SK-N-SH treated with all-trans-retinoic acid at 6 μM for 48 hours (cell line): ENCODE results near the gene CNTN2.

Experiments
- CSDC2 ChIP-seq: fragments of 250-450 bp; sonication (Bioruptor Pico); IDR thresholded peaks from 2 replicates; pipeline ENCODE4 v1.5.0; 2020; ENCODE audit warnings: mild to moderate bottlenecking, moderate library complexity
- GLIS3 ChIP-seq: fragments of 250-450 bp; sonication (Bioruptor Pico); IDR thresholded peaks from 2 replicates; pipeline ENCODE4 v1.5.0; 2020; ENCODE audit warnings: mild to moderate bottlenecking, moderate library complexity
- PPARA ChIP-seq: fragments of 250-450 bp; sonication (Bioruptor Pico); IDR thresholded peaks from 2 replicates; pipeline ENCODE4 v1.5.0; 2020; ENCODE audit warnings: mild to moderate bottlenecking, borderline replicate concordance
- TCF4 ChIP-seq: fragments of 250-450 bp; sonication (Bioruptor Pico); IDR thresholded peaks from 2 replicates; pipeline ENCODE4 v1.8.0; 2021; ENCODE audit warnings: mild to moderate bottlenecking, moderate library complexity, borderline replicate concordance
- ZFP30 ChIP-seq: fragments of 450-650 bp; formaldehyde crosslinking; IDR thresholded peaks from 2 replicates; pipeline ENCODE4 v1.5.0; 2022; ENCODE audit warnings: mild to moderate bottlenecking, moderate library complexity
- ZNF565 ChIP-seq: fragments of 450-650 bp; formaldehyde crosslinking; conservative IDR thresholded peaks from 2 replicates; pipeline ENCODE4 v1.5.0; 2020; ENCODE audit warnings: low read depth, mild to moderate bottlenecking, moderate library complexity
- ZNF70 ChIP-seq: fragments of 450-650 bp; formaldehyde crosslinking; IDR thresholded peaks from 2 replicates; pipeline ENCODE4 v1.5.0; 2020; ENCODE audit warnings: mild to moderate bottlenecking, moderate library complexity
- ZNF8 ChIP-seq: fragments of 450-650 bp; formaldehyde crosslinking; IDR thresholded peaks from 2 replicates; pipeline ENCODE4 v1.5.0; 2020; ENCODE audit warnings: mild to moderate bottlenecking, moderate library complexity
- TF ChIP-seq, protein P1 (sequence below): fragments of 250-450 bp; sonication (Bioruptor Pico); IDR thresholded peaks from 2 replicates; pipeline ENCODE4 v1.8.0; 2020; ENCODE audit warnings: mild to moderate bottlenecking, moderate library complexity, borderline replicate concordance
- TF ChIP-seq, protein P2 (sequence below): fragments of 250-450 bp; sonication (Bioruptor Pico); IDR thresholded peaks from 2 replicates; pipeline ENCODE4 v1.5.1; 2020; ENCODE audit warnings: low read depth, mild to moderate bottlenecking, moderate library complexity

- TF ChIP-seq, protein P1, sequence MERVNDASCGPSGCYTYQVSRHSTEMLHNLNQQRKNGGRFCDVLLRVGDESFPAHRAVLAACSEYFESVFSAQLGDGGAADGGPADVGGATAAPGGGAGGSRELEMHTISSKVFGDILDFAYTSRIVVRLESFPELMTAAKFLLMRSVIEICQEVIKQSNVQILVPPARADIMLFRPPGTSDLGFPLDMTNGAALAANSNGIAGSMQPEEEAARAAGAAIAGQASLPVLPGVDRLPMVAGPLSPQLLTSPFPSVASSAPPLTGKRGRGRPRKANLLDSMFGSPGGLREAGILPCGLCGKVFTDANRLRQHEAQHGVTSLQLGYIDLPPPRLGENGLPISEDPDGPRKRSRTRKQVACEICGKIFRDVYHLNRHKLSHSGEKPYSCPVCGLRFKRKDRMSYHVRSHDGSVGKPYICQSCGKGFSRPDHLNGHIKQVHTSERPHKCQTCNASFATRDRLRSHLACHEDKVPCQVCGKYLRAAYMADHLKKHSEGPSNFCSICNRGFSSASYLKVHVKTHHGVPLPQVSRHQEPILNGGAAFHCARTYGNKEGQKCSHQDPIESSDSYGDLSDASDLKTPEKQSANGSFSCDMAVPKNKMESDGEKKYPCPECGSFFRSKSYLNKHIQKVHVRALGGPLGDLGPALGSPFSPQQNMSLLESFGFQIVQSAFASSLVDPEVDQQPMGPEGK (CRISPR knock-in tag), result no peak
- no peak for TF ChIP-seq ZFP30
- TF ChIP-seq ZNF70 (CRISPR knock-in tag), result no peak
- no peak for TF ChIP-seq GLIS3
- no peak for TF ChIP-seq ZNF8 (CRISPR knock-in tag)
- no peak for TF ChIP-seq ZNF565
- no peak for TF ChIP-seq TCF4 (CRISPR knock-in tag)
- TF ChIP-seq, protein P2, sequence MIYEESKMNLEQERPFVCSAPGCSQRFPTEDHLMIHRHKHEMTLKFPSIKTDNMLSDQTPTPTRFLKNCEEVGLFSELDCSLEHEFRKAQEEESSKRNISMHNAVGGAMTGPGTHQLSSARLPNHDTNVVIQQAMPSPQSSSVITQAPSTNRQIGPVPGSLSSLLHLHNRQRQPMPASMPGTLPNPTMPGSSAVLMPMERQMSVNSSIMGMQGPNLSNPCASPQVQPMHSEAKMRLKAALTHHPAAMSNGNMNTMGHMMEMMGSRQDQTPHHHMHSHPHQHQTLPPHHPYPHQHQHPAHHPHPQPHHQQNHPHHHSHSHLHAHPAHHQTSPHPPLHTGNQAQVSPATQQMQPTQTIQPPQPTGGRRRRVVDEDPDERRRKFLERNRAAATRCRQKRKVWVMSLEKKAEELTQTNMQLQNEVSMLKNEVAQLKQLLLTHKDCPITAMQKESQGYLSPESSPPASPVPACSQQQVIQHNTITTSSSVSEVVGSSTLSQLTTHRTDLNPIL (CRISPR knock-in tag), result no peak
- no peak for TF ChIP-seq CSDC2
- TF ChIP-seq PPARA (CRISPR knock-in tag), result no peak
Measured at GRCh38 chr1:205082431-205082830, 39.4 kb downstream of the CNTN2 start.
